Left kidney (tissue), 8 donors: ENCODE measurements around the gene CCNE1. TPM values are rescaled to one million over a fixed set of nuclear protein-coding genes. Genes with fewer than 3 reads are reported as not detected.
A peak's percentile ranks its signal among the peaks of the same experiment; 100 is the strongest.

Experiments
- DNase-seq: peaks from one replicate; pipeline ENCODE4 v3.0.0-alpha.2; 2013
- long read RNA-seq, 8 donors: transcript quantifications; one replicate each; lab custom pipeline, GENCODE V29; 2026
- polyA plus RNA-seq: library from polyadenylated mRNA; unstranded; fragments of 120-200 nt; gene quantifications from one replicate; pipeline ENCODE4 v1.2.1, GENCODE V29; 2013; ENCODE audit not compliant: insufficient read length

CCNE1 gene
- polyA plus RNA-seq, result 10.8 TPM
- long read RNA-seq, donor 1, partial matches to known transcripts, result 0 of 2 reads
- long read RNA-seq, donor 1, other reads (novel, unspliced or antisense), result 0 of 2 reads
- long read RNA-seq, donor 2, partial matches to known transcripts, result 0 of 2 reads
- long read RNA-seq, donor 2, other reads (novel, unspliced or antisense), result 0 of 2 reads
- long read RNA-seq, donor 3, partial matches to known transcripts, result 0 of 1 reads
- long read RNA-seq, donor 3, other reads (novel, unspliced or antisense), result 0 of 1 reads
- long read RNA-seq, donor 4, result 0 reads
- long read RNA-seq, donor 5, result 0 reads
- long read RNA-seq, donor 6, partial matches to known transcripts, result 0 of 2 reads
- long read RNA-seq, donor 6, other reads (novel, unspliced or antisense), result 0 of 2 reads
- long read RNA-seq, donor 7, partial matches to known transcripts, result 0 of 3 reads
- long read RNA-seq, donor 7, other reads (novel, unspliced or antisense), result 0 of 3 reads
- long read RNA-seq, donor 8, partial matches to known transcripts, result 0 of 1 reads
- long read RNA-seq, donor 8, other reads (novel, unspliced or antisense), result 0 of 1 reads

DNA sequence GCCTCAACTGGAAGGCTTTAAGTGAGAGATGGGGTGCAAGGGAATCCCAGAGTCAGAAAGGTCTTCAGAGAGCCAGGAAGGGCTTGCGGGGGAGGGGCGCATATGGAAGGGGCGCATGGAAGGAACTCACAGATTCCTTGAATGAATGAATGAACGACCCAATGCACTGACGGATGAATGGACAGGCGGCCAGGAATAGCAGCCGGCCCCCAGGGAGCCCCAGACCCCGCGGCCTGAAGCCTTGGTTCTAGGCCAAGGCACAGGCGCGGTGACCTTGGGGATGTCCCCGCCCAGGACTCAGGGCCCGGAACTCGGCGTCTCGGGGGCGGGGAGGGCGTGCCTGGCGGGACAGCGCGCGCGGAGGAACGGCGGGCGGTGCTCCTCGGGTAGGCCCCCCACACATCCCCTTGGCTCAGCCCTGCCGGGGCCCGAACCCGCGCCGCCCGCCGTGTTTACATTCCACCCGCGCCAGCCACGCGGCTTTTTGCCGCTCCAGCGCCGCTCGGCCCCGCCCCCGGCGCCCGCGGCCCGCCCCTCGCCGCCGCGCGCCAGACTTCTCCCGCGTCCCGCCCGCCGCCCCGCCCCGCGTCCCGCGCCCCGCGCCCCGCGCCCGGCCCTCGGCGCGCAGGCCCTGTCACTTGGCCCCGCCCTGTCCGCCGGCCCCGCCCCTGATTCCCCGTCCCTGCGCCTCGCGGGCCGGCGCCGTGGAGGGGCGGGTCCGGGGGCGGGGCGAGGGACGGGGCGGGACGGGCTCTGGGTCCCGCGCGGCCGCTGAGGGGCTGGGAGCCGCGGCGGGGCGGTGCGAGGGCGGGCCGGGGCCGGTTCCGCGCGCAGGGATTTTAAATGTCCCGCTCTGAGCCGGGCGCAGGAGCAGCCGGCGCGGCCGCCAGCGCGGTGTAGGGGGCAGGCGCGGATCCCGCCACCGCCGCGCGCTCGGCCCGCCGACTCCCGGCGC, at the start of gene CCNE1:
CCNE1 (plus strand) TSS at position 867 of the 955 bp plus-strand sequence. CDS start 565 bp downstream, outside the sequence.
- DNase-seq, result peak; percentile 91

DNA sequence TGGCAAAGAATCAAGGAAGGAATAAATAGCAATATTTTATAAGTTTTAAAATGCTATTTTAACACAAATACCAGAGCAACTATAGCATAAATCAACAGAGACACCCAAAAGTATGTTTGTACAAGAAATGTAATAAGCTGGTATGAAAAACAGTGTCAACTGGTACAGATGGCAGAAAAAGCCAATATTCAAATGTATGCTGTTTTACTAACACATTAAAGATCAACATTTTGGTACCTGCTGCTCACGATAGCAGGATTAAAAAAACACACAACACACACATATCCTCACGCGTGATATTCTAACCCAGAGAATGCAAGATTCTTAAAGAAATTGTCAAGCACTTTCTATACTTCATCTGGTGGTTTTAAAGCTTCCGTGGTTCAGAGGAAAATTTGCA, 48.6 kb upstream of the CCNE1 start:
- no peak for DNase-seq

DNA sequence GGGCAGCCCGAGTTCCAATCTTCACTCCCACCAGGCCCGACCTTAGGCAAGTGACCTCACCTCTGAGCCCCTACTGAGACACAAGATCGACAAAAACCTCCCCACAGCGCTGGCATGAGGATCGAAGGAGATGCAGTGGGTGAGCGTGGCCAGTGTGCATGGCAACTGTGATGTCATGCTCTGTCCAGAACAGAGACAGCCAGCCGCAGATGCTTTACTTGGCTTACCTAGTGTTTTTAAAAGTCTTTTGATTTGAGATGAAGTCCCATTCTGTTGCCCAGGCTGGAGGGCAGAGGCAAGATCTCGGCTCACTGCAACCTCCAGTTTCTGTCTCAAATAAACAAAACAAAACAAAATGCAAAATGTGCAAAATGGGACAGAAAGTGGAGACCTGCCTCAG, 47.4 kb upstream of the CCNE1 start:
- DNase-seq, result no peak

DNA sequence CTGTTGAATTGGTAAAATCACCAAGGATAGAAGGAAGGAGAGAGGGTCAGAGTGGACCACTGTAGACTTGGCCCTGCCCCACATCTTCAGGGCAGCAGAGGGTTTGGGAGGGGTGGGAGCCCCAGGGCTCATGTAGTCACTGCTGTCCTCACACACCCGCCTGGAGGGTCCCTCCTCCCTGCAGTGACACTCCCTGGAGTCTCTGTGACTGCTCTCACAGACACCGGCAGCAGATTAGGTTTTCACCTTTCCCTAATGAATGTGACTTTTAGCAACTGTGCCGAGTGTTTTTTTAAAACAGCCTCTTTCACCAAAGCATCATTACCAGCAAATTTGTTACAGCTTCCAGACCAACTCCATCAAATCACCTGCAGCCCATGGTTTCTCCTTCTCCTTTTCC, 45.7 kb upstream of the CCNE1 start:
- DNase-seq, result no peak

DNA sequence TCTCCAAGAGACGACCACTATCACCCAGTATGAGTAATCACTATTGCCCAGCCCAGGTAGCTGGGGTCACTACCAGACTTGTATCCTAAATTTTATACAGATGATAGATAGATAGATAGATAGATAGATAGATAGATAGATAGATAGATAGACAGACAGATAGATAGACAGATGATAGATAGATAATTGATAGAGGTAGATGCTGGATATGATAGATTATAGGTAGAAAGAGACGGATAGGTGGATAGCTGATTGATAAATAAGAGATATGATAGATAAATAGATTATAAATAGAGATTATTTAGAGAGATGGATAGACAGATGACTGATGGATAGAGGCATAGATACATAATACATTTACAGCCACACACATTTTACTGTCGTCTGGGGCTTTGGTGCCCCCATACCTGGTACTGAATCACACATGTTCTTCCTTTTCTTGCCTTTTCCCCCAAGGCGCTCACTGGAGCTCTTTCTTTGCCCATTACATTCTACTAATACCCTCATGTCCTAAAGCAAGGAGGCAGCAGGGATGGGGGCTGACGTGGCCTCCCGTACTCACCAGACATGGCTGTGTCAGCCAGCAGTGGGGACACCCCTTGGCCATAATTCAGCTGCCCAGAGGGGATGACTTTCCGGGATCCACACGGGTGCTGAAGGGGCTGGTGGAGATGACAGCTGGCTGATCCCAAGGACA, 44.6 kb upstream of the CCNE1 start:
- DNase-seq, result no peak

DNA sequence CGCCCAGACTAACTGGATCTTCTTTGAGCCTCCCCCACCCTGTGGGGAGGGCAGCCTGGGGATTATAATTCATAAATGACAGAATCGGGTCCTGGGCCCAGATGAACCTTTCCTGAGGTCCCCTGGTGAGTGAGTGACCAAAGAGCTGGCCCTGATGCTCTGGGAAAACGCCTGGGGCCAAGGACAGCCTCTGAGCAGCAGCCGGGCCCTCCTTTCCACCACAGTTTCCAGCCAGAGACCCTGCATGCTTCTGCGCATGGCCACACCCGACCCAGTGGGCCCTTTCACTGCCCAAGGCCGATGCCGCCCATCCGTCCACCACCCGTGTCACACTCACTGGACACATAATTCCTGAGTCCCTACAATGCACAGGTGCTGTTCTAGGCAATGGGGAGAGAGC, 43.6 kb upstream of the CCNE1 start:
- no peak for DNase-seq

DNA sequence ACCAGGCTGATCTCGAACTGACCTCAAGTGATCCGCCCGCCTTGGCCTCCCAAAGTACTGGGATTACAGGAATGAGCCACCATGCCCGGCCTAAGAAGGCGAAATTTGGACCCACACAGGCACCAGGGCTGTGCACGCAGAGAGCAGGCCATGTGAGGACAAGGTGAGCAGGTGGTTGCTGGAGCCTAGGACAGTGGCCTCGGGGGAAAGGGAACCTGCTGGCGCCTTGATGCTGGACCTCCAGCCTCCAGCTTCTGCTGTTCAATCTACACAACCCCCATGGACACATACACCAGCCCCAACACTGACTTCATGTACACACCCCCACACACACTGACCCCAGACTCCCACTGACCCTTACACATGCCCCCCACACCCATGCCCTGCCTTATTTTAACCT, 41.8 kb upstream of the CCNE1 start:
- no peak for DNase-seq

DNA sequence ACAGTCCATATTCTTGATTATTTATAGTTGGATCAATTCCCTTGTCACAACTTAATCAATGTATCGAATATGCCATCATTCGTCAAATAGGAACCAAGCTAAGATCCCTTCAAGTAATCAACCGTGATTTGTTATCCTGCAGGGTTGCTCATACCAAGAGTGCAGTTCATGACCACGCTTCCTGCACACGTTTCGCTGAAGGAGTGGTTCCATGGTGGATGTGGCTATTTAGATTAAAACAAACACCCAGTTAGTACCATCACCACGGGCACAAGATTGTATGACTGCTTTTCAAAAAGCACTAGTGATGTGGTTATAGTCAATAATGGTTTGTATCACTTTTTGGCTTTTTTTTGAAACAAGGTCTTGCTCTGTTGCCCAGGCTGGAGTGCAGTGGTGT, 41.1 kb upstream of the CCNE1 start:
- no peak for DNase-seq

DNA sequence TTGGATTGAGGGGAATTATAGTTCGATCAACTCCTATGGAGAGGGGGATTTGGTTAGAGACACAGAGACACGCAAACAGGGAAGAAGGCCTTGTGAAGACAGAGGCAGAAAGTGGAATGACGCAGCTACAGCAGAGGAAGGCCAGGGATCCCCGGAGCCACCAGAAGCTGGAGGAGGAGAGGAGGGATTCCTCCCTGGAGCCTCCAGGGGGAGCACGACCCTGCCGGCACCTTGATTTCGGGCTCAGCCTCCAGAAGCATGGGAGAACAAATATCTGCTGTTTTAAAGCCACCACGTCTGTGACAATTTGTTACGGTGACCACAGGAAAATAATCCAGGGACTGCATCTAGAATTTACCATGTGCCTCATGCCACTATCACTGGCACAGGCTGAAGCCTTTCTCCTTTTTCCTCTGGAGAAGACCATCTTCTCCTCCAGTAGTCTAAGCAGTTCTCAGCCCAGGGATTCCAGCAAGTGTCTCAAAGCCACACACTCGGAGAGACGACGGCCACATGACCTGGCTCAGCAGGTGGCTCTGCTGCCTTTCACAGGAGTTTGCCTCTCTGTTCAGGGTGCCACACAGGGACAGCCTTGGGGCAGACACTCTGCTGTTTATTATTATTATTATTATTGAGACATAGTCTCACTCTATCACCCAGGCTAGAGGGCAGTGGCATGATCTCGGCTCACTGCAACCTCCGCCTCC, 39.9 kb upstream of the CCNE1 start:
- peak; percentile 59 for DNase-seq

DNA sequence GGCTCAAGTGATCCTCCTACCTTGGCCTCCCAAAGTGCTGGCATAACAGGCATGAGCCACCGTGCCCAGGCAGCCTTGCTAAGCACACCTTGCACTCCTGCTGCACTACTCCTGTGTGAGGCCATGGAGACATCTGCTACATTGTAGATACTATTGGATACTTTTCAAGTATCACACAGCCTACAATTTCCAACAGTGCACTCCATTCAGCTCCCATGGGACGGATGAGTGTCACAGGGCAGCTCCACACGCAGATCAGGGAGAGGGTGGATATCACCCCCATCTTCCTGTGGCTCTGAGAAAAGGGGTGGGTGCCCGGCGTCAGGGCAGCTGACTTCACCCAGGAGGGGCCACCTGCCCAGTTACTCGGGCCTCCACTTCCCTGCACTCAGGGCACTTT, 39.1 kb upstream of the CCNE1 start:
- no peak for DNase-seq

DNA sequence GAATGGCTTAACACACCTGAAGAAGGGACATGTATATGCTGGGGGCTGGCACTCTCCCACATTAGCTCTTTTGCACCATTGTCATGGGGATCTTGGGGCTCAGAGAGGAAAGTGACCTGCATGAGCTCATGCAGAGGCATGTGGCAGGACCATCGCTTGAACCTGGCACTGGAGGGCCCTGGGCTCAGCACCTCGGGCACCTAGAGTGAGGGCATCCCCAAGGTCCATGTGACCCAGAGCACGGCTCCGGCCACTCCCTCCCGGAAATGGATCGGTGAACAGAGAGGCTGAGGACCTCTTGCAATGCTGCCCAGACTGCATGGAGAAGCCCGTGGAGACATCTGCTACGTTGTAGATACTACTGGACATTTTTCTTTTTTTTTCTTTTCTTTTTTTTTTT, 38.6 kb upstream of the CCNE1 start:
- DNase-seq, result no peak

DNA sequence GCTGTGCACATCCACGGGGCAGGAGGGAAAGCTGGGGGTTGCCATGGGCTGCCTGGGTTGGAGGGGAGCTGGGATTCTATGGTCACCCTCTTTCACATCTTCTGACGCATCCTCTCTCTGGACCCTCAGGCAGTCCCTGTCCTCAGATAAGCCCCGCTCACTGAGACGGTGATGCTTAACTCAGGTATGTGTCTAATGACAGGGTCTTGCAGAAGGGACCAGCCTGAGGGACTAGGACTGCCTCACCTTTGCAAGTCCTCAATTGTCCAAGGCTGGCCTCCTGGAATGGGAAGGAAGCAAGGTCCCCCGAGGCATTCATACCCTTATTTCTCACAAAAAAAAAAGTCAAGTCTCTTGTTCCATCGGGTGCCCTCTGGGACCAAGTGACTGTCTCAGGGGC, 37.7 kb upstream of the CCNE1 start:
- no peak for DNase-seq

DNA sequence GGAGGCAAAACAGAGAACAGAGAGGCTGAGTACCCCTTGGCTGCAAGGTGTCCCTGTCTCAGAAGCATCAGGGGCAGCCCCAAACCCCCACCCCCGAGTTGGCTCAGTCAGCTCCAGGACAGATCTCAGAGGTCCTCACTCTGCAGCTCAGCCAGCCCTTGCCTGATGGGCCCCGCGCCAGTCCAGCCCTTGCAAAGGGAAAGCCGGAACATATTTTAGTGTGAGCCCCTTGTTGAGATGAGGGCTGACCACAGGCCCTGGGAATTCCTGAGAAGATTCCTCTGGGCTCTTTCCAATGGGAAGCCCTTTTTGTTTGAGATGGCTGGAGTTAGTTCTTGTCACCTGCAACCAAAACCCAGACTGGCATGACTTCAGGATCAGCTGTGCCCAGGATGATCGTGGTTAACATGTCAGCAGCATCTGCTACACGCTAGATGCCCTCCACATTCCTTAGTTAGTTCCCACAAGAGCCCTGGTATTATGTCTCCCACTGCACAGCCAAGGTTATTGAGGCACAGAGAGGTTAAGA, 33.9 kb upstream of the CCNE1 start:
- no peak for DNase-seq

DNA sequence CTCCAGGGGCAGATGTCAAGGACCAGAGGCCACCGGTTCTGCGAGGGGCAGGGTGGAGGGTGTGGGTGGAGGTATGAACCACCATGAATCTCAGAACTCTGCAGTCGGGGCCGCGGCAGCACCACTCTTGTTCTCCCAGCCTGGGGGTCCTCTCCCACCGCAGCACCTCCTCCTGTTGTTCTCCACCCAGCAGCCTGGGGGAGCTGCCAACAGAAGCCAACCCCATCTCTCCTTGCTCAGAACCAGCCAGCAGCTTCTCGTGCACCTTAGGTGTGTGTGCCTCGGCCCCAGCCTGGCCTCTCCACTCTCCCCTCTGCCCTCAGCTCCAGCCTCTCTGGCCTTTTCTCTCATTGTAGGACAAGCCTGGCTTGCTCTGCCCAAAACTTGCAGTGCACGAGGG, 31.9 kb upstream of the CCNE1 start:
- DNase-seq, result no peak

DNA sequence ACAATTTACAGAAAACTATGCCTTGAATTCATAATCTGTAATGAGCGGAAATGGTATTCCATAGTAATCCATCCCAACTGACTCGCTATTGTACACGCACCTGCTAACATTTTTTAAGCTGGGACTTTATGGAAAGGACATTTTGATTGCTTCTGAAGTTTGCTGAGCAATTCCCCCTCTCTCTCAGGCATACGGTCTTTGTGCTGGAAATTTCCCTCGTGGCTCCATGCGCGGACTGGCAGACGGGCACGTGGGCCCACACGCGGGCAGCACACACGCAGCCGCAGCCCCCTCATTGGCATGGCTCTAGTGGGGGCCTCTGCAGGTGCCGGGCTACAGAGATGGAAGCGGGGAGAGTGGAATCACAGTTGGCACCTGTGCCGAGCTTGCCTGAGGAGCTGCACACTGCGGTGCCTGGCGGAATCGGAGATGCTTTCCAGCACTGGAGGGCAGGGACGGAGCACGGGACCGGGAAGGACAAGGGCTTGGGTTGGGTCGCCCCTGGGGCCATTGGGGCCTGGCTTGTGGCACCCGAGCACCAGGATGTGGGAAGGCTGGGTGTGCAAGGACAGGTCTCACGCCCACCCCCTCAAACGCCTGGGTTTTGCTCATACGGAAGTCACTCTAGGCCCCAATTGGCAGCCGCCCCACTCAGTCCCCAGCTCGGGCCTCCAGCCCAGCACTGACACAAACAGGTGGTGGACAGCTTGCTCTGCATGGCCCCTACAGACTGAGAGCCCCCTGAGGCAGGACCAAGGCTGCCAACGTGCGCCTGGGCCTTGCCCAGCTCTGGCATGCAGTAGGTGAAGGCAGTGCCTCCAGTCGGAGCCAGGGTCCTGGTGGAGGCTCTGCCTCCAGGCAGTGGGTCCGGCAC, 30.2 kb upstream of the CCNE1 start:
- no peak for DNase-seq

DNA sequence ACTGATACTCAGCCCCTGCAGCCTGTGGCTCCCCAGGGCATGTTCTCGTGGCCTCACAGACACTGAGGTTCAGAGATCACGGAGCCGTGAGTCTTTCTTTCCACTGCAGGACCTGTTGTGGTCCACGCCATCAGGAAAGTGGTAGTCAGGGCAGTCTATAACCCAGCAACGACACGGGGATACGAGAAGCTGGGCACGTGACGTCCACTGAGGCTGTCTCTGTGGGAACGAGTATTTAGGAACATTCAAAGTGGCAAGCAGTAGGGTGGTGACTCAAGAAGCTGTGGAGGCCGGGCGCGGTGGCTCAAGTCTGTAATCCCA, 29.6 kb upstream of the CCNE1 start:
- no peak for DNase-seq

DNA sequence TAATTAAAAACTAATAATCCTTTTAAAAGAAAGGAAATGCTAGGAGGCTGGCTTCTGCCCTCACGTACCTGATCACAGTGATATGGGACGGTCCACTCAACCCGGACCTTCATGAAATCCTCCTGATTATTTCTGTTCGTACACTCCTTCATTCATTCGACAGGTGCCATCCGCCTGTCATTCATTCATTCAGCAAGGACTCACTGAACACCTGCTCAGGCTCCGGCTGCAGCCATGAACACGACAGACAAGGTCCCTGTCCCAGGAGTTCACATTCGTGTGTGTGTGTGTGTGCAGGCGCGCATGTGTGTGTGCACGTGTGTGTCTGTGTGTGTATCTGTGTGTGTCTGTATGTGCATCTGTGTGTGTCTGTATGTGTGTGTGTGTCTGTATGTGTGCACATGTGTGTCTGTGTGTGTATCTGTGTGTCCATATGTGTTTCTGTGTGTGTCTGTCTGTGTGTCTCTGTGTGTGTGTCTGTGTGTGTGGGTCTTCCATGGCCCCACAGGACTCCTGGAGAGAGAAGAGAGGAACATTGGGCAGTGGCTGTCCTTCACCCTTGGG, 28.1 kb upstream of the CCNE1 start:
- DNase-seq, result no peak

DNA sequence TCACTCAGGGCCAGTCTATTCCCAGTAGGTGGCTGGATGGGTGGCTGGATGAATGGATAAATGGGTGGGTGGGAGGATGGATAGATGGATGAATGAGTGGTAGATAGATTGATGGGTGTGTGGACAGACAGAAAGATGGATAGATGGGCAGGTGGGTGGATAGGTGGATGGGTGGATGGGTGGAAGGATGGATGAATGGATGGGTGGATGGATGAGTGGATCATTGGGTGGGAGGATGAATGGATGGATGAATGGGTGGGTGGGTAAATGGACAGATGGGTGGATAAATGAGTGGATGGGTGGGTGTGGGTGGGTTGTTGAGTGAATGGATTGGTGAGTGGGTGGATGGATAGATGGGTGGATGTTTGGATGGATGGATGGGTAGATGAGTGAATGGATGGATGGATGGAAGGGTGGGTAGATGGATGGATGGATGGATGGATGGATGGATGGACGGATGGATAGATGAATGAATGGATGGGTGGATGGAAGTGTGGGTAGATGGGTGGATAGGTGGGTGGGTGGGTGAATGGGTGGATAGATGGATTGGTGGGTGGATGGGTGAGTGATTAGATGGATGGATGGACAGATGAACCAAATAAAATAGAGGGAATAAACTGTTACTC, 27.1 kb upstream of the CCNE1 start:
- DNase-seq, result no peak

DNA sequence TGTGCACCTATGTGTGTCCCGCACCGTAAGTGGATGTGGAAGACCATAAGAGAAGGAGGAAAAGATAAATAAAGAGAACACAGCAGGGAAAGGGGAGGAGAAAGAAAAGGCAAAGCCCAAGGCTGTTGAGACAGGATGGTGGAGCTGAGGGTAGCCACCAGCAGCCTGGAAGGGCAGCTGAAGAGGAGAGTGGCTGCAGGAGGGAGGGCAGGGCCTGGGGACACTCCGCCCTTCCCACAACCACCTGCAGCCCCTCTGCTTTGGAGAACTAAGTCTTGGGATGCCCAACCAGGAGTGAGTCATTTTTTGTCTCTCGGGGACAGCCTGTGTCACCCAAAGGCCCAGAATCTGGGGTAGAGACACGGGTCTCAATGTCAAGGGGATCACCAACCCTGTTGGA, 26.4 kb upstream of the CCNE1 start:
- DNase-seq, result no peak
